GM18858 (cell line): ENCODE results near the gene PNPT1.

Source experiments
- ATAC-seq: cut with Tn5 transposase; IDR thresholded peaks from one replicate; pipeline ENCODE4 v1.9.1; 2021; ENCODE audit not compliant: unreplicated experiment

The PNPT1 gene

DNA sequence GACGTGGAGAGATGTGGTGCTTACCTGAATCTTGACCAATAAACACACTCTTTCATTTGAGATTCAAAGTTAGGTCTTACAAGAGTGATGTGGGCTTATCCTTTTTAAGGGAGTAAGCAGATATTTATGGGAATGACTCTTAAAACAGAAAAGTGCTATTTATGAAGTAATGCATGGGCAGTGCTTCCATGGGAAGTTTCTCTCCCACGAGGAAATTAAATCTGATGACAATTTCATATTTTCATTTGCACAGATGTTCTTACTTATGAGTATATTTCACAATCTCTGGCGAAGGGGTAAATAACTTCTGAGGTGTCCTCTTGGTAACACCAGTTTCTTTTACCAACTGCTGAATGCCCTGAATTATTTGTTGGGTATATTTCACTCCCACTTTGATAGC, 21.0 kb downstream of the PNPT1 start:
- no peak for ATAC-seq

DNA sequence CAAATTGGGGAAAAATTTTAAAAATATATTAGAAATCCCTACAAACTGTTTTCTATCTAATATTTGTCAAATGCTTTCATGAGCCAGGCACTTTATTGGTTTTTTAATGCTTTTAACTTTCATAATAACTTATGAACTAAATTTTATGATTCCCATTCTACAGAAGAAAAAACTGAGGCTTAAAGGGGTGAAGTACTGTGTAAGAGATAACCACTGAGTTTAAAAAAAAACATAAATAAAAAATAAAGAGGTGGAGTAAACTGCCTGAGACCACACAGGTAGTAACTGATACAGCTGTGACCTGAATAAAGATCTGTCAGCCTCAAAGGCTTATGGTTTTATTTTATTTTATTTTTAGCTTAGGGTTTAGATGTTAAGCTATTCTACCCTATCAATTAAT, 24.7 kb downstream of the PNPT1 start:
- no peak for ATAC-seq

DNA sequence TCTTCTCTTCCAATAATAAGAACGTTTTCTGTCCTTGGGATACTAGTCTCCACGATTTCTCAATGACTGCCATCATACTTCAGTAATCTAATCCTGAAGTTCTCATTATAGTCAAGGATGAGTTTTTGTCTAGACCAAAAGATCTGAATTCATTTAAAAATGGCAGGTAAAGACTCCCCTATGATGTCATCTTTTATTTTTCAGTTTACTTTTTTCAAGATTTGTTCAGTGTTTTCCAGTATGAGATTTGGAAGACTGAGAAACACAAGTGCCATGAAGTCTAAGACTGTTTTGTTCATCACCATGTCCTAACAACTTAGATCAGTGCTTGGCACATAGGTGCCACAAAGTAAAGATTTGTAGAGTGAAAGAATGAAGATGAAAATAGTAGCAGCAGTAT, 40.4 kb downstream of the PNPT1 start:
- ATAC-seq = no peak

DNA sequence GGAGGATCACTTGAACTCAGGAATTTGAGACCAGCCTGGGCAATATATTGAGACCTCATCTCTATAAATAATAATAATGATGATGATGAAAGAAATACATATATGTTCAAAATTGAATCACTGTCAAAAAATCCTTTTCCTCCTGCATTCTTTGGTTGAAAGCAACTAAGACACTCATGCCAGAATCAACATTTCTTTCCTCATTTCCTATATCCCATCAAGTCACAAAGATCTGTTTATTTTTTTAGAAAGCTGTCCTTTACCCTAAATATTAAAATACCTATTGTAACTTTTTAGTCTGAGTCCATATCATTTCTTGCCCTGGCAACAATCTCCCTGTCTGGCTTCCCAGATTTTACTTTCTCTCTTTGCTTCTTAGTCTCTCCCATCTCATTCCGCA, 44.4 kb downstream of the PNPT1 start:
- no peak for ATAC-seq

- no peak for ATAC-seq
Measured at GRCh38 chr2:55636831-55637230, 56.8 kb downstream of the PNPT1 start.

DNA sequence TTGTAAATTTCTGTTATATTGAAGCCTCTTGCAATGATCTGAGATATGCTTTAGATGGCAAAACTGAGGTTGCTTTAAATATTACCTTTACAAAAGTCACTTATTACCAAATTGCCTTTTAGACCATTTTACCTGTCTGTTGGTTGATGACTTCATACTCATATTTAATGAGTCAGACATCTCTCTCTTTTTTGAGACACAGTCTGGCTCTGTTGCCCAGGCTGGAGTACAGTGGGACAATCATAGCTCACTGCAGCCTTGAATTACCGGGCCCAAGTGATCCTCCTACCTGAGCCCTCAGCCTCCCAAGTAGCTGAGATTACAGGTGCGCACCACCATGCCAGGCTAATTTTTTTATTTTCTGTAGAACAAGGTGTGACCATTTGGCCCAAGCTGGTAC, 64.7 kb downstream of the PNPT1 start:
- no peak for ATAC-seq

GRCh38 chr2:55627915-55628314, 65.7 kb downstream of the PNPT1 start:
- ATAC-seq = no peak

DNA sequence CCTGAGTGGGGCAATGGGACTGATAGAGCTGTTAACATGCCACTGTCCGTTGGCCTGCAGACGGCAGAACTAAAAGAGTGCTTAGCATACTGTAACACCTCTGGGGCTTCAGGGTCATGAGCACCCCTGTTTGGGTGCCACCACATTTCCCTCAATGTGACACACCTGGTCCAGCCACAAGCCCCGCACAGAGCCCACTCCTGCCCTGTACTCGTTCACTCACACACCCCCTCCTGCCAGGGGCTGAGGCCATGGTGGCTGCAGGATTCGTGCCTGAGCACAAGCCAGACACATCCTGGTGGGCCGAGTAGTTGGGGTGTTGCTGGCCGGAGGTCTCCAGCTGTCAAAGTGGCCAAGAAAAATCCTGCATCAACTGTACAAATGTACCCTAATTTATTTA, 71.8 kb downstream of the PNPT1 start:
- ATAC-seq = no peak

GRCh38 chr2:55620123-55620779, 73.4 kb downstream of the PNPT1 start:
- no peak for ATAC-seq

DNA sequence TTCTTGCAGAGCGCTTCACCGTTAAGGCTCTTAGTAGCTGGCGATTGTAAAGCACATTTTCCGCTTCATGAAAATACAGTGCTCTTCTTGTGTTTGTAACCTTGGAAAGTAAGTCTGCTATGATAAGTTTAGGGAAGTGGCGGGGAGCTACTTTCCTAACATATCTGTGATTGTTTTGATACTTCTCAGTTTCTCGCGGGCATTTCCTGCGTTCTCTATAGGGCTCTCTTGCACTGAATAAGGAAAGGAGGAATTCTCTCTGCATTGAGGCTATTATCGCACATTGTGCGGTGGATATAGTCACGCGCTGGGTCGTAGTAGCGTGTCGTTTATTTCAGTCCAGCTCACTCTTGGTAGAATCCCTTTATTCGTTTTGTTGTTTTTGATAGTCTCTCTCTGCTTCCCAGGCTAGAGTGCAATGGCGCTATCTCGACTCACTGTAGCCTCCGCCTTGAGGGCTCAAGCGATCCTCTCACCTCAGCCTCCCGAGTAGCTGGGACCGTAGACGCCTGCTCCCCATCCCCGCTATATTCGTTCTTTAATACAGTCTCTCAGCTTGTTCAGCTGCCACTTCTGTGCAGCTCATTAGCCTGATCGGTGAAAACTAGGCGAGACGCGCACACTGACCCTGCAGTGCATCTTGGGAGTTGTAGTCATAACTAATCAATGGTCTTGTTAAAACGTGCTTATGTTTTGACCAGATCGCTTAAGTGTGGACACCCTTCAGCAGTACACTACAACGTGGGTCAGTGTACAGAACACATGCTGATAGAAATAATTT, 75.2 kb downstream of the PNPT1 start:
- ATAC-seq = peak; percentile 36

DNA sequence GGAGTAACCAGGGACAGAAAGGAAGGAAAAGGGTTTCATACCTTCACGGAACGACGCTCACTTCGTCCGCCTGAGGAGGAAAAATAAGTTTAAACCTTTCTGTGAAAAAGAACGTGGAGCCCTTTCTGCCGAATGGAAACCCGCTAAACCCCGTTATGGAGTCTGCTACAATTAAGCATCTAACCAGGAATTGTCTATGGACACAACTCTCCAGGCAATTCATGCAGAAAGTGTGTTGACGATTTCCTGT, 75.7 kb downstream of the PNPT1 start:
- no peak for ATAC-seq

GRCh38 chr2:55617175-55618024, 76.2 kb downstream of the PNPT1 start, which contains the start of gene PPP4R3B:
PPP4R3B (minus strand) TSS chr2:55617622; CDS start chr2:55617285, 337 bp downstream.
- ATAC-seq = peak; percentile 78

GRCh38 chr2:55616551-55617174, 77.0 kb downstream of the PNPT1 start:
- no peak for ATAC-seq

GRCh38 chr2:55611997-55612396, 81.6 kb downstream of the PNPT1 start:
- no peak for ATAC-seq

GRCh38 chr2:55610954-55611743, 82.5 kb downstream of the PNPT1 start:
- ATAC-seq = no peak

GRCh38 chr2:55609938-55610578, 83.6 kb downstream of the PNPT1 start:
- no peak for ATAC-seq

- ATAC-seq = no peak
Measured at GRCh38 chr2:55609193-55609794, 84.3 kb downstream of the PNPT1 start.

- no peak for ATAC-seq
Measured at GRCh38 chr2:55607717-55608116, 85.9 kb downstream of the PNPT1 start.

GRCh38 chr2:55604027-55604565, 89.5 kb downstream of the PNPT1 start:
- ATAC-seq = no peak

- no peak for ATAC-seq
Measured at GRCh38 chr2:55601849-55602248, 91.8 kb downstream of the PNPT1 start.
